Heart left ventricle (tissue), 16 donors: ENCODE data around the gene CLIC6. TPM values are rescaled to one million over a fixed set of nuclear protein-coding genes. Genes with fewer than 3 reads are reported as not detected.

ENCODE experiments used
- ATAC-seq, 4 donors: fragments of 200-7000 bp; cut with Tn5 transposase; one replicate each; pipeline ENCODE4 v1.9.1; 2020 to 2022; ENCODE audit warnings: moderate library complexity in 4 of 4, mild to moderate bottlenecking in 3 of 4, moderate number of reproducible peaks in 1 of 4
- DNase-seq, 5 donors: peaks; one replicate each; pipeline ENCODE4 v3.0.0-alpha.2; 2020
- H3K27ac ChIP-seq, 12 donors: fragments of 200-600 bp; sonication (generic) in 4 of 12; one replicate each; pipeline versions ENCODE4 v1.5.0 to v1.8.0; 2016 to 2022; ENCODE audit warnings: mild to moderate bottlenecking in 2 of 12
- H3K27me3 ChIP-seq, 9 donors: fragments of 200-600 bp; sonication (generic) in 2 of 9; one replicate each; pipeline versions ENCODE4 v1.5.1 to v1.8.0; 2016 to 2022; ENCODE audit warnings: mild to moderate bottlenecking in 3 of 9
- H3K36me3 ChIP-seq, 9 donors: fragments of 200-600 bp; sonication (generic) in 2 of 9; one replicate each; pipeline versions ENCODE4 v1.5.0 to v1.8.0; 2018 to 2022; ENCODE audit warnings: mild to moderate bottlenecking in 2 of 9
- H3K4me1 ChIP-seq, 12 donors: fragments of 200-600 bp; sonication (generic) in 4 of 12; one replicate each; pipeline versions ENCODE4 v1.5.0 to v1.8.0; 2016 to 2022; ENCODE audit warnings: mild to moderate bottlenecking in 3 of 12
- H3K4me3 ChIP-seq, 12 donors: fragments of 200-600 bp; sonication (generic) in 4 of 12; one replicate each; pipeline versions ENCODE4 v1.5.0 to v1.8.0; 2017 to 2022; ENCODE audit warnings: mild to moderate bottlenecking in 9 of 12, moderate library complexity in 4 of 12
- H3K9me3 ChIP-seq, 12 donors: fragments of 200-600 bp; sonication (generic) in 4 of 12; one replicate each; pipeline versions ENCODE4 v1.5.0 to v1.8.0; 2016 to 2022; ENCODE audit warnings: mild to moderate bottlenecking in 1 of 12
- POLR2A ChIP-seq, 2 donors: fragments of 450-650 bp; IDR thresholded peaks; one replicate each; pipeline ENCODE4 v1.6.1; 2017; ENCODE audit warnings: antibody characterized with exemption in 2 of 2, mild to moderate bottlenecking in 2 of 2, moderate library complexity in 2 of 2
- WGBS, 4 donors: extraction: QIAGEN DNeasy Blood & Tissue Kit in 2 of 4; methylation state at CpG; one replicate each; pipeline versions ENCODE4 v1.1.5 to v1.1.7; 2013 to 2018; 5-methylcytosine and 5-hydroxymethylcytosine counted together
- intact Hi-C, 10 donors: fragments of 100-400 bp; cut with DNase I; formaldehyde crosslinking; loops; one replicate each; pipeline versions ENCODE4 v1.11.1 to v1.14.2; 2022
- long read RNA-seq, 3 donors: library from polyadenylated mRNA; unstranded; transcript quantifications; one replicate each; pipeline ENCODE4 v2.0.0, GENCODE V29; 2020 to 2021
- polyA plus RNA-seq, 2 donors: library from polyadenylated mRNA; stranded (reverse); fragments of 200-250 nt; gene quantifications; one replicate each; pipeline ENCODE4 v1.2.3, GENCODE V29; 2013
- total RNA-seq, 9 donors: library from RNA; depleted of rRNA in 2 of 9; stranded (reverse); fragments of >200 nt in 2 of 9; fragmentation: NEBNext Ultra II Directional in 3 of 9; extraction: Animal tissue kit (Norgen Biotek cat#: 25700) in 3 of 9; gene quantifications; one replicate each; pipeline versions ENCODE4 v1.1.0 to v1.2.4, GENCODE V29; 2016 to 2023
- TF ChIP-seq, protein P1 (sequence below), 12 donors: fragments of 200-600 bp; sonication (generic) in 4 of 12; IDR thresholded peaks; one replicate each; pipeline versions ENCODE4 v1.5.0 to v1.8.0; 2018 to 2022; ENCODE audit warnings: antibody characterized with exemption in 12 of 12, mild to moderate bottlenecking in 5 of 12
- donor health status: ischemic (EF 13 %, LVEDD 7.1; RV severe dilation, severe dysfunction).
- donor health status: healthy with polysubstance abuse.
- donor health status: DM: no; HTN: yes; CAD: no.
- donor health status: DM: no; HTN: no; CAD: no.
- donor health status: ischemic (EF 25% LVEDD 6.9; RV normal size, moderate dysfunction).
- donor health status: ischemic (EF 25% LVEDD 5.7; RV mildly dilated, moderate dysfunction).
- donor health status: healthy.
- donor health status: DM: yes; HTN: yes; CAD: no.
- donor health status: ischemic (EF 35%, LVEDD 5.7; RV mildly dilated, moderate dysfunction).
- donor health status: nonischemic (EF 11% LVEDD 7.7; RV severe dilation, severe dysfunction).
- donor health status: DM: yes; HTN: yes; CAD: no.
- donor health status: PGD.
- donor health status: ischemic (EF 29% LVEDD 5.4; RV normal size, mild dysfunction).
- donor health status: nonischemic (EF 23%, LVEDD 6.1; RV moderate dilation, normal function).

The CLIC6 gene
- total RNA-seq (10 to 100 TPM in 1 of 9 donors, 1 to 10 TPM in 8; 2.6 to 15.7 (median 7.5) TPM), polyA plus RNA-seq (1 to 10 TPM; 5.5 to 8.4 TPM)
- long read RNA-seq, donor 1, transcript CLIC6-201 (6 exons, 3,806 nt) = major isoform, 5 of 7 reads
- long read RNA-seq, donor 1, partial matches to known transcripts = 0 of 7 reads
- long read RNA-seq, donor 1, other reads (novel, unspliced or antisense) = 0 of 7 reads
- long read RNA-seq, donor 2, partial matches to known transcripts = 4 of 7 reads
- long read RNA-seq, donor 2, other reads (novel, unspliced or antisense) = 0 of 7 reads
- long read RNA-seq, donor 3, transcript CLIC6-201 (6 exons, 3,806 nt) = major isoform, 8 of 14 reads
- long read RNA-seq, donor 3, partial matches to known transcripts = 2 of 14 reads
- long read RNA-seq, donor 3, other reads (novel, unspliced or antisense) = 2 of 14 reads

DNA sequence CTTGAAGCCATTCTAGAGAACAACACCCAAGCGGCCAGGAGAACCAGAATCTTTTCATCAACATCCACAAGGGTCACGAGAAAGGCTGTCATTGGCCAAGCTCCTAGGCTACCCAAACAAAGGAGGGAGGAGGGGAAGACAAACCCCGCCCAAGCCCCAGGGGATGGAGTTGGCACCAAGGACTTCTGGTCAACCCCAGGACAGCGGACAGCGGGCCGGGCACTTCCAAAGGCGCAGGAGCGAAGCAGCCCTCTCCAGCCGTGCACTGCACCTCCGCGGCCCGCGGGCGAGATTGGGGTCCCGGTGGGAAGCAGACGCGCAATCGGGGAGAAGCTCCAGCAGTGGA is at the start of gene CLIC6:
Gene CLIC6 (plus strand): TSS at position 192 of the 346 bp plus-strand sequence. CDS start 395 bp downstream, outside the sequence.
- Histone ChIP-seq H3K36me3 (no peaks in the 10 kb centered on the region), H3K4me3 (peak within 1 kb of the TSS; percentile 13 to 57 (median 48)), H3K9me3 (no peaks in the 10 kb centered on the region), H3K4me1 (peaks cover 0 to 21% (median 8%) of the 10 kb centered on the region in 12 donors), H3K27ac (peak within 1 kb of the TSS in 3 of 12 donors; percentile 13 to 54 (median 49)), H3K27me3 (peaks cover 6 to 60% (median 43%) of the 10 kb centered on the region in 9 donors)
- ATAC-seq (peak in 3 of 4 donors; percentile 23 to 52 (median 24)), DNase-seq (peak in 1 of 5 donors; percentile 41)
- intact Hi-C loops = no loop called here
- TF ChIP-seq POLR2A (IDR thresholded peaks at IDR 0.05) = no peak
- TF ChIP-seq, protein P1, sequence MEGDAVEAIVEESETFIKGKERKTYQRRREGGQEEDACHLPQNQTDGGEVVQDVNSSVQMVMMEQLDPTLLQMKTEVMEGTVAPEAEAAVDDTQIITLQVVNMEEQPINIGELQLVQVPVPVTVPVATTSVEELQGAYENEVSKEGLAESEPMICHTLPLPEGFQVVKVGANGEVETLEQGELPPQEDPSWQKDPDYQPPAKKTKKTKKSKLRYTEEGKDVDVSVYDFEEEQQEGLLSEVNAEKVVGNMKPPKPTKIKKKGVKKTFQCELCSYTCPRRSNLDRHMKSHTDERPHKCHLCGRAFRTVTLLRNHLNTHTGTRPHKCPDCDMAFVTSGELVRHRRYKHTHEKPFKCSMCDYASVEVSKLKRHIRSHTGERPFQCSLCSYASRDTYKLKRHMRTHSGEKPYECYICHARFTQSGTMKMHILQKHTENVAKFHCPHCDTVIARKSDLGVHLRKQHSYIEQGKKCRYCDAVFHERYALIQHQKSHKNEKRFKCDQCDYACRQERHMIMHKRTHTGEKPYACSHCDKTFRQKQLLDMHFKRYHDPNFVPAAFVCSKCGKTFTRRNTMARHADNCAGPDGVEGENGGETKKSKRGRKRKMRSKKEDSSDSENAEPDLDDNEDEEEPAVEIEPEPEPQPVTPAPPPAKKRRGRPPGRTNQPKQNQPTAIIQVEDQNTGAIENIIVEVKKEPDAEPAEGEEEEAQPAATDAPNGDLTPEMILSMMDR (IDR thresholded peaks at IDR 0.05) = no peak
- 7 to 22% (median 10%) methylated on average over 15 to 18 of the region's 18 CpGs for WGBS, 4 donors

GRCh38 chr21:34619841-34620665 is 48.7 kb upstream of the CLIC6 start:
- H3K4me3 ChIP-seq = no peak overlapping the region
- H3K4me1 ChIP-seq = peaks cover 0 to 42% (median 13%) of the 10 kb centered on the region in 12 donors
- 62 to 70% (median 67%) methylated on average over 8 of the region's 8 CpGs for WGBS, 4 donors
- ATAC-seq = peak; percentile 71 to 89 (median 87)
- no peaks in the 10 kb centered on the region for H3K36me3 ChIP-seq
- peak overlapping the region in 9 of 12 donors; percentile 51 to 73 (median 65) for H3K27ac ChIP-seq
- no peaks in the 10 kb centered on the region for H3K9me3 ChIP-seq
- intact Hi-C loops = loop anchor here in 2 of 10 donors (10.0 kb wide), 2 partner anchors 695 to 715 kb away; no protein-coding TSS in a partner anchor
- no peak for TF ChIP-seq POLR2A (IDR thresholded peaks at IDR 0.05)
- peak in 4 of 5 donors; percentile 21 to 52 (median 43) for DNase-seq
- no peaks in the 10 kb centered on the region for H3K27me3 ChIP-seq

DNA sequence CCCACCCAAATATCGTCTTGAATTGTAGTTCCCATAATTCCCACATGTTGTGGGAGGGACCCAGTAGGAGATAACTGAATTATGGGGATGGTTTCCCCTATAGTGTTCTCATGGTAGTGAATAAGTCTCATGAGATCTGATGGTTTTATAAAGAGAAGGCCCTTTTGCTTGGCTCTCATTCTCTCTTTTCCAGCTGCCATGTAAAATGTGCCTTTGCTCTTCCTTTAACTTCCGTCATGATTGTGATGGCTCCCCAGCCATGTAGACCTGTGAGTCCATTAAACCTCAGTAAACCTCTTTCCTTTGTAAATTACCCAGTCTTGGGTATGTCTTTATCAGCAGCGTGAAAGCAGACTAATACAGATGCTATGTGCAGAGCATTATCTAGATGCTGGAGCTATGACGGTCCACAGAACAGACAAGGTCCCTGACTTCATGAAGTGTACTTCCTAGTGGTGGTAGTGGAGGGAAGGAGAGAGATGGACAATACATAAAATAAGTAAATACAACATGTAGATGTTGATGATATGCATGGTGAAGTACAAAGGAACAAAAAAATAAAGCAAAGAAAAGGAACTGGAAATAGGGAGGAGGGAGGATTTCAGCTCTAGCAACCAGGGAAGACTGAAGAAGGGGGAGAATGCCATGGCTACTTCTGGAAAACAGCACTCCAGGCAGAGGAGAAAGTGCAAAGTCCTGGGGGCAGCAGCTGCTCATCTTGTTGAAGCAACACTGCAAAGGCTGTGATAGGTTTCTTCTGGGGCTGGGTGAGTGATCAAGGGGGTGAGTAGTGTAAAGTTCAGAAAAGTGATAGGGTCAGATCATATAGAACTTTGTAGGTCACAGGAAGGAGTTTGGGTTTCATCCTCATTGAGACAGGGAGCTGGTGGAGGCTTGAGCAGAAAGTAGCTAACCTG is 47.1 kb upstream of the CLIC6 start:
- 80 to 85% (median 84%) methylated on average over 4 of the region's 4 CpGs for WGBS, 4 donors
- H3K9me3 ChIP-seq = no peaks in the 10 kb centered on the region
- no peak overlapping the region for H3K4me3 ChIP-seq
- TF ChIP-seq, protein P1 (IDR thresholded peaks at IDR 0.05) = no peak
- no peak for TF ChIP-seq POLR2A (IDR thresholded peaks at IDR 0.05)
- H3K36me3 ChIP-seq = no peaks in the 10 kb centered on the region
- DNase-seq = no peak
- ATAC-seq = no peak
- intact Hi-C loops = loop anchor here in 2 of 10 donors (10.0 kb wide), 2 partner anchors 697 to 717 kb away; no protein-coding TSS in a partner anchor
- no peaks in the 10 kb centered on the region for H3K27me3 ChIP-seq
- H3K27ac ChIP-seq = no peak overlapping the region
- peaks cover 0 to 35% (median 11%) of the 10 kb centered on the region in 12 donors for H3K4me1 ChIP-seq

- Histone ChIP-seq H3K4me1 (peaks cover 0 to 24% (median 11%) of the 10 kb centered on the region in 12 donors), H3K27ac (peak overlapping the region in 1 of 12 donors; percentile 53), H3K9me3 (no peaks in the 10 kb centered on the region), H3K36me3 (no peaks in the 10 kb centered on the region), H3K4me3 (no peak overlapping the region), H3K27me3 (no peaks in the 10 kb centered on the region)
- TF ChIP-seq, protein P1 (IDR thresholded peaks at IDR 0.05) = no peak
- TF ChIP-seq POLR2A (IDR thresholded peaks at IDR 0.05) = no peak
- DNase-seq (no peak), ATAC-seq (no peak)
- WGBS, 4 donors = 78 to 85% (median 81%) methylated on average over 4 of the region's 4 CpGs
- intact Hi-C loops = loop anchor here in 2 of 10 donors (10.0 kb wide), 2 partner anchors 699 to 719 kb away; no protein-coding TSS in a partner anchor
Measured at GRCh38 chr21:34623516-34623915, 45.3 kb upstream of the CLIC6 start.
